HuH-7.5 (cell line): ENCODE results near the gene SUPV3L1.

Experiments used
- DNase-seq: peaks from one replicate; pipeline ENCODE4 v3.0.0; 2011; ENCODE audit warnings: low spot score

SUPV3L1 gene

GRCh38 chr10:69202332-69202731 lies 22.3 kb downstream of the SUPV3L1 start:
- DNase-seq: no peak

- DNase-seq: no peak
Measured at GRCh38 chr10:69208761-69209160, 28.7 kb downstream of the SUPV3L1 start.

GRCh38 chr10:69209787-69210484 lies 29.9 kb downstream of the SUPV3L1 start:
- DNase-seq: no peak

DNA sequence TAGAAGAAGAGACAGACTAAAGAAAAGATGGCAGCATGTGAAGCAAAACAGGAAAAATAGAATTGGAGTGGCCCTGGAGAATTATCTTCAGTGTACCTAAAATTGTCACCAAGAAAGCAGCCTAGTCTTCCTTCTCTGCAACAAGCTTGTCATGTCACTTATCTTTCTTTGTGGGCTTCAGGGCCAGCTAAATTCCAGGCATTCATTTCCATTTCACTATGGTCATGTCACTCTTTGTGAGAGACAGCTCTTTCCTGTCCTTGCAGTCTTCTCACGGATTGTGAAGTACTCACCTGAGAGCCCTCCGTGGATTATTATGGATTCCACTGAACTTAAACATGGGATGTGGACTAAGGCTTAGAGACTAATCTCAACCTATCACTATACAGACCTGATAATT lies 31.1 kb downstream of the SUPV3L1 start:
- DNase-seq: no peak

- DNase-seq: no peak
Measured at GRCh38 chr10:69211524-69211923, 31.5 kb downstream of the SUPV3L1 start.

DNA sequence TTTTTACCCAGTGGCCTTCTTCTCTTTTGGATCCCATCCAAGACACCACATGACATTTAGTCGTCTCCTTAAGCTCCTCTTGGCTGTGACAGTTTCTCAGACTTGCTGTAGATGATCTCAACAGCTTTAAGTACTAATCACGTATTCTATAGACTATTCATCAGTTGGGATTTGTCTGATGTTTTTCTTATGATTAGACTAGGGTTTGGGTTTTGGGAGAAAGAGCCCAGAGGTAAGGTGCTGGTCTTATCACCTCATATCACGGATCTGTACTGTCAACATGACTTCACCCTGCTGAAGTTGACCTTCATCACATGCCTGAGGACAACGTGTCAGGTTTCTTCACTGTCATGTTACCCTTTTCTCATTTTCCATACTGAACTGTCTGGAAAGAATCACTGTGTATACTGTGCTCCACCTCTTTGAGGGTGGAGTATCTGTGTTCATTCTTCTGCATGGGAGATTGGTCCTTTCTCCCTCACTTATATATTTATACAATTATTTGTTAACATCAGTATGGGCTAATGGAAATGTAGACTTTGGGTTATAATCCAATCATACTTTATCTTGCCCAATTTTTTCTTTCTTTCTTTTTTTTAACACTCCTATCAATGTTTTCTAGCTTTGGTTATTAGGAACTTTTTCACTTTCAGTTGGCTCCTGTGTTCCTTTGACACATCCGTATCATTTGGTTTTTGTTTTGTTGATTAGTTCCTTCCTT lies 33.7 kb downstream of the SUPV3L1 start:
- no peak for DNase-seq

- no peak for DNase-seq
Measured at GRCh38 chr10:69214666-69215131, 34.7 kb downstream of the SUPV3L1 start.

DNA sequence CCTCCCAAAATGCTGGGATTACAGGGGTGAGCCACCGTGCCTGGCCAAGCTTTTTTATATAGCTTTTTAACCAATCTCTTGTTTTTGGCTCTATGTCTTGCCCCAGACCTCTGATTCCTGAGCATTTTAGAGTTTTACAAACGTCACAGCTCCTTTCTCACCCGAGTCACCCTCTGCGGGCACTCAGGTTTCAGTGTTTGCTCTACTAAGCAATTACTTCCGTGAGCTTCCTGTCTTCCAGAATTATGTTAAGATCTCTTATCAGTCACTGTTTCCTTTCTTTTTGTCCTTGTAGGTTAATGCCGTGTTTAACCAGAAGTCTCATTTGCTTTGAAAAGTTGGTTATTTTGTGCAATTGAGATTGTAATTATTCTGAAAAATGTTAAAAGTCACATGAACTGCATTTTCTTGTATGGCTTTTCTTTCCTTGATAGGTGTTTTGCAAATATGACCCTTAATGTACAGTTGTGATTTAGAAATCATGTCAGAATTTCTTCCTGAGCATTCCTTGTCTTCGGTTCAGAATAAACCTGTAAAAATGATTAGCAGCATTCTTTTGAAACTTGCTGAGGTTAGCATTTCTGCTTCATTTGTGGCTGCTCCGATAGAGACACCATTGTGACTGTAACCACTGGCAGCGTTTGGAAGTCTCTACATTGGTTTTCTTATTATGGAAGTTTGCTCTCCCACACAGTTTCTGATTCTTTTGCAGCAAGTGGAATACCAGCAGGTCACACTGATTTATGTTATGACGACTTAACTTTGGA lies 35.6 kb downstream of the SUPV3L1 start:
- no peak for DNase-seq

GRCh38 chr10:69216577-69217118 lies 36.6 kb downstream of the SUPV3L1 start:
- no peak for DNase-seq

DNA sequence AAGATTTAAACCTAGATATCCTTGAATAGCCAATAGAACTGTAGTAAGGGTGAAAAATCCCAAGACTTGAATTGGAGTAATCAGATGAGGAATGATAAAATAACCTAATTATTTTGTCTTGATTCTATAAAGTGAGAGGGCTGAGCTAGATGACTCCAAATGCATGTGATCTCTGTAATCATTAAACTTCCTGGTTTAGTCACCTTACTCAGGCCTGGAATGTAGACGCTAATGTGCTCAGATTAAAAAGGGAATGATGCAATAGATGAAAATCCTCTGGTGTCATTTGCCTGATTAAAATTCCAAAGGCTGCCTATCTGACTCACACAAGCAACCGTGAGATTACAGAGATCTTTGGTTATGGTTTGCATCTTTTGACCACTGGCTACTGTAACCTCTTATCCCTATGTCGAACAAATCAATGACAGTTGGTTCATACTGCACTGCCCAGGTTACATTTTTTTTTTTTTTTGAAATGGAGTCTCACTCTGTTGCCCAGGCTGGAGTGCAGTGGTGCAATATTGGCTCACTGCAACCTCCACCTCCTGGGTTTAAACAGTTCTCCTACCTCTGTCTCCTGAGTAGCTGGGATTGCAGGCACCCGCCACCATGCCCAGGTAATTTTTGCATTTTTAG lies 37.2 kb downstream of the SUPV3L1 start:
- DNase-seq: no peak

DNA sequence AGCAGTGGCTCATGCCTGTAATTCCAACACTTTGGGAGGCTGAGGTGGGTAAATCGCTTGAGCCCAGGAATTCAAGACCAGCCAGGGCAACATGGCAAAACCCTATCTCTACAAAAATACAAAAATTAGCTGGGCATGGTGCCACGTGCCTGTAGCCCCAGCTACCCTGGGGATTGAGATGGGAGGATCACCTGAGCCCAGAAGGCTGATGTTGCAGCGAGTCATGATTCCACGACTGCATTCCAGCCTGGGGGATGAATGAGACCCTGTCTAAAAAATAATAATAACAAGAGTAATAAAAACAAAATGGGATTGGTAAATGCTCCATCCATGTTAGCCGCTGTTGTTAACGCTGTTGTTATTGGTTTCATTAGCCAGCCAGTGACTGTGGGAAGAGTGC lies 38.8 kb downstream of the SUPV3L1 start:
- no peak for DNase-seq

- DNase-seq: no peak
Measured at GRCh38 chr10:69220041-69220451, 40.0 kb downstream of the SUPV3L1 start, which contains the start of gene HKDC1. HKDC1 (plus strand) TSS chr10:69220332; CDS start chr10:69220436, 104 bp downstream.

DNA sequence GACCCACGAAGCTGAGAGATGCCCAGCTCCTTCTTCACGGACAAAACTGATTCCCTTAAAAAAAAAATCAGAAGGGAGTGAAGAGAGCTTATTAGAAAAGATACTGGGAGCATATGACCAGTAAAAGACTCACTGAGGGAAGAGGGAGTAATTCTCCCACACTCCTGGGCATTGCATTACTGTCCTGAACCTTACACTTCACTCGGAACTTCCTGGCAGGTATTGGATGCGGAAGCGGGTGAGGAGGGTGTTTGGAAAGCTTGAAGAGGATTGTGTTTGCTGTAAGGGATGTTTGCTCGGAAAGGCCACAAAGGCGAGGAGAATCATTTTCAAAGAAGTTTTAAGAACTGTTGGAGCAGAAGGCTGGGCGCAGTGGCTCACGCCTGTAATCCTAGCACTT lies 40.5 kb downstream of the SUPV3L1 start:
- DNase-seq: no peak

- no peak for DNase-seq
Measured at GRCh38 chr10:69222157-69223027, 42.4 kb downstream of the SUPV3L1 start.

GRCh38 chr10:69223028-69223342 lies 43.0 kb downstream of the SUPV3L1 start:
- no peak for DNase-seq

DNA sequence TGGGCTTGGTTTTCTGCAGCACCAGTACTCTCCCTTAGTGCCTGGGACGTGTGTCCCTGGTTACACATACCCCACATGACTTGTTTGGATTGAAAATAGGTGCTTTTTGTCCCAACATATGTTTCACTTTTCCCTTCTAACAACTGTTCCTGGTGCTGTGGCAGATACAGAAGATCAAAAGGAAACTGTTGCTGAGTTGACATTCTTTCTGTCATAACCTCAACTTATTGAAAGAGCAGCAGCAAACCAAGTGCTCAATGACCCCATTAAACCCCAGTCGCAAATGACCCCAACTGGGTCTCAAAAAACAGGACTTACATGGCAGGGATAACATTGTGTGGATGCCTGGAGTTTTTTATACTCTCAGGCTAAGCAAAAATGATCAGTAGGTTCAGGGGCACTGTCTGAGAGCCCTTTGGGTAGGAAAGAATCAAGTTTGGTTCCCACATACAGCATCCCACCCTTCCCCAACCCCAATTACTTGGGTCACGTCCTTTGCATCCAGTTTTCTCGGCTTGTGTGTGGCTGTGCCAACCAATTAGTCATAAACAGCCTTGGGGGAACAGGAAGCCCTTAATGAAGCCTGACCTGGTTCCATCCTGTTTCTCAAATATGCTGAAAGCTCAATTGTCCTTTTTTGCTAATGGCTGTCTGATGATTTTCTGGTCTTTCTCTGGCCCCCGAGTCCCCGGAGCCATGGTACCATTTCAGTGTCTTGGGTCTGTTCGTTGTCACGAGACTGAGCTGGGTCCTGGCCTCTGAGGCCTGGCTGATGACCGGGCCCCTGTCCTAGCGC lies 45.0 kb downstream of the SUPV3L1 start:
- no peak for DNase-seq

DNA sequence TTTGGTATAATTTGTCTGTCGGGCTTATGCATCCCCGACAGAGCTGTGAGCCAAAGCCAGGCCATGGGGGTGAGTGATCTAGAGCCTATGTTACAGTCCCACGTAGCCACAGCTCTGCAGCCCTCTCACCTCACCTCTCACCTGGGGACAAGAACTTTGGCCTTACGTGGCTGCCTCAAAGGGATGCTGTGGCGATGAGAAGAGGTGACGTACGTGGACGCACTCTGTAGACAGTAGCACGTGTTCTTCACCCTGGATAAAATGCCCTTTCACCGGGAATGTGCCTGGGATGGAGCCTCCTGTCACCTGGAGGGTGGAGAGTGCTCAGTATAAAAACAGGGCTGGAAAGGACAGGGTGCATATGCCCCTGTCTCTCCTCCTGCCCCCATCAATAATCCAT lies 45.6 kb downstream of the SUPV3L1 start:
- DNase-seq: no peak

- DNase-seq: no peak
Measured at GRCh38 chr10:69226919-69227450, 47.0 kb downstream of the SUPV3L1 start.

DNA sequence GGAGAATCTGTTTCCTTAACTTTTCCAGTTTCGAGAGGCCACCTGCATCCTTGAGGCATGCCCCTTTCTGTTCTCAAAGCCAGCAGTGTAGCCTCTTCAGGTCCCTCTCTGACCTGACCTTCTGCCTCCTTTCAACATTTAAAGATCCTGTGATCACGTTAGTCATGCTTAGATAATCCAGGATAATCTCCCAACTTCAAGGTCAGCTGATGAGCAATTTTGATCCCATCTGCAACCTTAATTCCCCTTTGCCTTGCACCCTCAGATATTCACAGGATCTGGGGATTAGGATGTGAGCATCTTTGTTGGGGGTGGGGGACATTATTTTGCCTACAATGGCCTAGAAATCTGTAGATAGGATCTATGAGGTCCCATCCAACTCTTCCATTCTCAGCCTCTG lies 48.1 kb downstream of the SUPV3L1 start:
- no peak for DNase-seq

- DNase-seq: no peak
Measured at GRCh38 chr10:69229616-69229916, 49.5 kb downstream of the SUPV3L1 start.
